PC-3 (cell line): ENCODE data around the gene MYO9A. TPM values are rescaled to one million over a fixed set of nuclear protein-coding genes. Genes with fewer than 3 reads are reported as not detected.

ENCODE experiments used
- ATAC-seq: fragments of 200-7000 bp; cut with Tn5 transposase; 2 replicates; pipeline ENCODE4 v1.9.1; 2020; ENCODE audit warnings: mild to moderate bottlenecking, moderate library complexity
- BruUV-seq: library from RNA; stranded (reverse); fragments of 400-500 nt; replicated peaks from 2 replicates; lab custom pipeline; 2021; lab: Mats Ljungman, UMichigan
- CTCF ChIA-PET: fragments of 300-600 bp; sonication (Branson Sonifier 250); formaldehyde crosslinking; loops from one replicate; lab custom pipeline; 2022; ENCODE audit warnings: antibody characterized with exemption; lab: Charles Lee
- POLR2A ChIA-PET: fragments of 300-600 bp; sonication (Branson Sonifier 250); formaldehyde crosslinking; loops from one replicate; lab custom pipeline; 2022; ENCODE audit warnings: antibody characterized with exemption; ENCODE audit not compliant: unreplicated experiment; lab: Charles Lee
- DNase-seq: peaks from one replicate; pipeline ENCODE4 v3.0.0-alpha.2; 2015
- H2AFZ ChIP-seq: fragments of 300-600 bp; sonication (generic); 2 replicates; pipeline ENCODE4 v1.6.0; 2016; ENCODE audit warnings: antibody characterized with exemption, low read length
- H3F3A ChIP-seq: fragments of 300-600 bp; sonication (generic); one replicate; pipeline ENCODE4 v1.6.0; 2017; ENCODE audit warnings: antibody characterized with exemption, low read length, control low read depth, mild to moderate bottlenecking; ENCODE audit not compliant: unreplicated experiment
- H3K27ac ChIP-seq: fragments of 300-600 bp; sonication (generic); 2 replicates; pipeline ENCODE4 v1.5.1; 2016; ENCODE audit warnings: mild to moderate bottlenecking, low read length
- H3K27me3 ChIP-seq: fragments of 300-600 bp; sonication (generic); 2 replicates; pipeline ENCODE4 v1.6.1; 2016; ENCODE audit warnings: low read length, mixed read lengths
- H3K36me3 ChIP-seq: fragments of 300-600 bp; sonication (generic); 2 replicates; pipeline ENCODE4 v1.6.1; 2016; ENCODE audit warnings: low read depth, mixed run types, low read length, mixed read lengths
- H3K4me1 ChIP-seq: fragments of 300-600 bp; sonication (generic); 2 replicates; pipeline ENCODE4 v1.5.1; 2016; ENCODE audit warnings: low read length; ENCODE audit not compliant: insufficient read depth
- H3K4me2 ChIP-seq: fragments of 300-600 bp; sonication (generic); 2 replicates; pipeline ENCODE4 v1.6.0; 2016; ENCODE audit warnings: low read length
- H3K4me3 ChIP-seq: fragments of 300-600 bp; sonication (generic); 2 replicates; pipeline ENCODE4 v1.5.1; 2016; ENCODE audit warnings: mild to moderate bottlenecking, low read length, mixed read lengths
- H3K79me2 ChIP-seq: fragments of 300-600 bp; sonication (generic); 2 replicates; pipeline ENCODE4 v1.6.1; 2017; ENCODE audit warnings: low read length, mixed read lengths
- H3K9ac ChIP-seq: fragments of 300-600 bp; sonication (generic); 2 replicates; pipeline ENCODE4 v1.6.0; 2016; ENCODE audit warnings: mild to moderate bottlenecking, low read length
- H3K9me2 ChIP-seq: fragments of 300-600 bp; sonication (generic); replicated peaks from 2 replicates; pipeline ENCODE4 v1.6.1; 2016; ENCODE audit warnings: mixed run types, low read length, mixed read lengths
- H3K9me3 ChIP-seq: fragments of 300-600 bp; sonication (generic); 2 replicates; pipeline ENCODE4 v1.6.1; 2016; ENCODE audit warnings: low read length, mixed read lengths
- H4K20me1 ChIP-seq: fragments of 300-600 bp; sonication (generic); 2 replicates; pipeline ENCODE4 v1.6.1; 2016; ENCODE audit warnings: low read length, mixed read lengths
- CTCF ChIP-seq: fragments of 300-600 bp; sonication (generic); conservative IDR thresholded peaks from 2 replicates; pipeline ENCODE4 v1.5.1; 2017; ENCODE audit warnings: antibody characterized with exemption, low read depth, mild to moderate bottlenecking, low read length
- EZH2 ChIP-seq: fragments of 300-600 bp; sonication (generic); IDR thresholded peaks from one replicate; pipeline ENCODE4 v1.6.1; 2017; ENCODE audit warnings: antibody characterized with exemption, mild to moderate bottlenecking, low read length; ENCODE audit not compliant: unreplicated experiment
- EZH2phosphoT487 ChIP-seq: fragments of 300-600 bp; sonication (generic); IDR thresholded peaks from 2 replicates; pipeline ENCODE4 v1.6.1; 2018; ENCODE audit warnings: mild to moderate bottlenecking, antibody characterized with exemption, low read length, borderline replicate concordance
- intact Hi-C: fragments of 100-400 bp; cut with micrococcal nuclease; formaldehyde crosslinking; loops from 2 replicates; pipeline ENCODE4 v1.9.0; 2023
- total RNA-seq: library from RNA; depleted of rRNA; stranded (reverse); fragments of >200 nt; gene quantifications from 2 replicates; pipeline ENCODE4 v1.2.3, GENCODE V29; 2014

The MYO9A gene
- total RNA-seq, 1 experiment from 2014 or later, result 18.3 TPM

GRCh38 chr15:72124218-72124617, 6.3 kb upstream of the MYO9A start:
- Histone ChIP-seq H3K27ac (no peak overlapping the region), H4K20me1 (no peaks in the 10 kb centered on the region), H3K9me2 (no peaks in the 10 kb centered on the region), H2AFZ (no peak overlapping the region), H3K27me3 (no peaks in the 10 kb centered on the region), H3K4me2 (no peak overlapping the region), H3K36me3 (no peaks in the 10 kb centered on the region), H3K9ac (no peak overlapping the region), H3F3A (no peaks in the 10 kb centered on the region), H3K9me3 (no peaks in the 10 kb centered on the region), H3K4me3 (no peak overlapping the region), H3K4me1 (0 out of 2 replicates have a peak, but pooled peaks cover under 1% of the 10 kb centered on the region), H3K79me2 (no peaks in the 10 kb centered on the region)
- POLR2A ChIA-PET, result no interaction called here
- no TSS peak for BruUV-seq
- ATAC-seq (no peak), DNase-seq (no peak)
- intact Hi-C loops, result no loop called here
- CTCF ChIA-PET, result no interaction called here
- no peak for TF ChIP-seq CTCF
- no peak for TF ChIP-seq EZH2
- TF ChIP-seq EZH2phosphoT487, result no peak

GRCh38 chr15:72117486-72118016, 399 bp downstream of the MYO9A start:
- DNase-seq (peak; percentile 68), ATAC-seq (peak; percentile 84)
- Histone ChIP-seq H3F3A (no peaks in the 10 kb centered on the region), H3K9me2 (no peaks in the 10 kb centered on the region), H3K9me3 (no peaks in the 10 kb centered on the region), H3K9ac (peak overlapping the region; percentile 73), H3K27me3 (no peaks in the 10 kb centered on the region), H3K27ac (peak overlapping the region; percentile 56), H3K79me2 (peaks cover 35% of the 10 kb centered on the region), H3K4me1 (peaks cover 10% of the 10 kb centered on the region; the same call in 1 of the 2 replicates), H3K4me3 (peak overlapping the region; percentile 78), H2AFZ (peak overlapping the region; percentile 97), H3K36me3 (no peaks in the 10 kb centered on the region), H4K20me1 (0 out of 2 replicates have a peak, but pooled peaks cover 4% of the 10 kb centered on the region), H3K4me2 (peak overlapping the region; percentile 97)
- ChIA-PET POLR2A (no interaction called here), CTCF (interaction anchor here (0.5 kb wide), 1 partner anchor 374 kb away, joined by 5 read pairs; no protein-coding TSS in a partner anchor)
- intact Hi-C loops, result loop anchor here (10.0 kb wide), 1 partner anchor 83 kb away; no protein-coding TSS in a partner anchor
- TF ChIP-seq CTCF, result no peak
- no peak for TF ChIP-seq EZH2phosphoT487
- no peak for TF ChIP-seq EZH2
- BruUV-seq, result no TSS peak
